Measurements from ENCODE around the gene COG5.

COG5 gene

DNA sequence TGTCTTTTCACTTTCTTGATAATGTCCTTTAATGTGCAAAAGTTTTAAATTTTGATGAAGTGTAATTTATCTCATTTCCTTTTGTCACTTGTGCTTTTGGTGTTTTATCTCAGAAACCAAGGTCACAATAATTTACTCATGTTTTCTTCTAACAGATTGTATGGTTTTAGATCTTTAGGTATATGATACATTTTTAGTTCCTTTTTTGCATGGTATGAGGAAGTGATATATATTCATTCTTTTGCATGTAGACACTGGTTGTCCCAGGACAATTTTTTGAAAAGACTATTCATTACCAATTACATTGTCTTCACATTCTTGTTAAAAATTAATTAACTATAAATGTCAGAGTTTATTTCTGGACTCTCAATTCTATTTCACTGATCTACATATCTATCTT lies 133.7 kb downstream of the COG5 start:
- Histone ChIP-seq H3K4me3 (ENCODE audit: low read depth, low read length) (no peak overlapping the region), H3K9me3 (ENCODE audit: control insufficient read depth, insufficient read depth, low read depth, low read length) (no peaks in the 10 kb centered on the region), H3K36me3 (ENCODE audit: control insufficient read depth in 2 of 2, insufficient read depth in 1 of 2, low read length in 2 of 2) (no peaks in the 10 kb centered on the region), H3K27ac (ENCODE audit: extremely low read depth, low read depth, low read length) (no peak overlapping the region), H3K4me1 (ENCODE audit: control insufficient read depth, insufficient read depth, low read length) (no peaks in the 10 kb centered on the region)
- POLR2A ChIA-PET: no interaction called here
- TF ChIP-seq ZNF157 (tag by site-specific recombination; IDR thresholded peaks at IDR 0.05) (no peak), ZNF664 (tag by site-specific recombination; IDR thresholded peaks at IDR 0.05) (no peak), ZBTB48 (tag by site-specific recombination; IDR thresholded peaks at IDR 0.05) (no peak), ZNF623 (tag by site-specific recombination; IDR thresholded peaks at IDR 0.05) (no peak), ZNF837 (tag by site-specific recombination; IDR thresholded peaks at IDR 0.05) (no peak), PRDM10 (tag by site-specific recombination; IDR thresholded peaks at IDR 0.05) (no peak), ZNF529 (tag by site-specific recombination; IDR thresholded peaks at IDR 0.05; ENCODE audit: insufficient replicate concordance) (no peak), ZNF561 (tag by site-specific recombination; IDR thresholded peaks at IDR 0.05; ENCODE audit: borderline replicate concordance) (no peak), ZNF23 (tag by site-specific recombination; IDR thresholded peaks at IDR 0.05; ENCODE audit: borderline replicate concordance) (no peak), ZNF112 (tag by site-specific recombination; IDR thresholded peaks at IDR 0.05) (no peak), ZNF558 (tag by site-specific recombination; IDR thresholded peaks at IDR 0.05) (no peak), ZNF544 (tag by site-specific recombination; IDR thresholded peaks at IDR 0.05) (no peak), KLF9 (tag by site-specific recombination; IDR thresholded peaks at IDR 0.05; ENCODE audit: low read depth) (no peak), SP7 (tag by site-specific recombination; IDR thresholded peaks at IDR 0.05) (no peak), OVOL3 (tag by site-specific recombination; IDR thresholded peaks at IDR 0.05) (no peak), OSR2 (tag by site-specific recombination; IDR thresholded peaks at IDR 0.05) (no peak)
- CTCF ChIA-PET: no interaction called here

DNA sequence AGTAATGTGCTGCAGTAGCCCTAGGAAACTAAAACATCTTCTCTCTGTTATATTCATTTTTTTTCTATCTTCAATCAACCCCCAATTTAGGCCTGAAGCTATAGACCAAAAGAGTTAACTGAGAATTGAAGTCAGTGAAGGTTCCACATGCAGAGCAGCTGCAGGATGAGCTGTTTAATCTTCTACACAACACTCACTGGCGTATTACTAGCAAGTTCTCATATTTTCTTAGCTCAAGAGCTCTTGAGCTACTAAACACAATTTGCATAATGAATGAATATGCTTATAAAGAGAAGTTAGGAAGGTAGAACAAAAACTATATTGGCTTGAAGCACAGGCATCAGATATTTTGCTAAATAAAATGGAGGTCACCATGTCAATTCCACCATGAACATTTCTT lies 135.1 kb downstream of the COG5 start:
- TF ChIP-seq ZNF561 (tag by site-specific recombination; IDR thresholded peaks at IDR 0.05; ENCODE audit: borderline replicate concordance) (no peak), ZNF623 (tag by site-specific recombination; IDR thresholded peaks at IDR 0.05) (no peak), BCL11A (tag by site-specific recombination; IDR thresholded peaks at IDR 0.05; ENCODE audit: low read depth) (no peak), ZNF266 (tag by site-specific recombination; IDR thresholded peaks at IDR 0.05; ENCODE audit: low read depth) (no peak), HOXA7 (CRISPR knock-in tag; IDR thresholded peaks at IDR 0.05; ENCODE audit: borderline replicate concordance) (no peak), REPIN1 (tag by site-specific recombination; IDR thresholded peaks at IDR 0.05; ENCODE audit: low read depth) (no peak), ZBTB17 (tag by site-specific recombination; IDR thresholded peaks at IDR 0.05) (no peak), KLF8 (tag by site-specific recombination; IDR thresholded peaks at IDR 0.05) (no peak)
- TF ChIP-seq, protein P1, sequence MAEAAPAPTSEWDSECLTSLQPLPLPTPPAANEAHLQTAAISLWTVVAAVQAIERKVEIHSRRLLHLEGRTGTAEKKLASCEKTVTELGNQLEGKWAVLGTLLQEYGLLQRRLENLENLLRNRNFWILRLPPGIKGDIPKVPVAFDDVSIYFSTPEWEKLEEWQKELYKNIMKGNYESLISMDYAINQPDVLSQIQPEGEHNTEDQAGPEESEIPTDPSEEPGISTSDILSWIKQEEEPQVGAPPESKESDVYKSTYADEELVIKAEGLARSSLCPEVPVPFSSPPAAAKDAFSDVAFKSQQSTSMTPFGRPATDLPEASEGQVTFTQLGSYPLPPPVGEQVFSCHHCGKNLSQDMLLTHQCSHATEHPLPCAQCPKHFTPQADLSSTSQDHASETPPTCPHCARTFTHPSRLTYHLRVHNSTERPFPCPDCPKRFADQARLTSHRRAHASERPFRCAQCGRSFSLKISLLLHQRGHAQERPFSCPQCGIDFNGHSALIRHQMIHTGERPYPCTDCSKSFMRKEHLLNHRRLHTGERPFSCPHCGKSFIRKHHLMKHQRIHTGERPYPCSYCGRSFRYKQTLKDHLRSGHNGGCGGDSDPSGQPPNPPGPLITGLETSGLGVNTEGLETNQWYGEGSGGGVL (tag by site-specific recombination; IDR thresholded peaks at IDR 0.05): no peak
- TF ChIP-seq, protein P2, sequence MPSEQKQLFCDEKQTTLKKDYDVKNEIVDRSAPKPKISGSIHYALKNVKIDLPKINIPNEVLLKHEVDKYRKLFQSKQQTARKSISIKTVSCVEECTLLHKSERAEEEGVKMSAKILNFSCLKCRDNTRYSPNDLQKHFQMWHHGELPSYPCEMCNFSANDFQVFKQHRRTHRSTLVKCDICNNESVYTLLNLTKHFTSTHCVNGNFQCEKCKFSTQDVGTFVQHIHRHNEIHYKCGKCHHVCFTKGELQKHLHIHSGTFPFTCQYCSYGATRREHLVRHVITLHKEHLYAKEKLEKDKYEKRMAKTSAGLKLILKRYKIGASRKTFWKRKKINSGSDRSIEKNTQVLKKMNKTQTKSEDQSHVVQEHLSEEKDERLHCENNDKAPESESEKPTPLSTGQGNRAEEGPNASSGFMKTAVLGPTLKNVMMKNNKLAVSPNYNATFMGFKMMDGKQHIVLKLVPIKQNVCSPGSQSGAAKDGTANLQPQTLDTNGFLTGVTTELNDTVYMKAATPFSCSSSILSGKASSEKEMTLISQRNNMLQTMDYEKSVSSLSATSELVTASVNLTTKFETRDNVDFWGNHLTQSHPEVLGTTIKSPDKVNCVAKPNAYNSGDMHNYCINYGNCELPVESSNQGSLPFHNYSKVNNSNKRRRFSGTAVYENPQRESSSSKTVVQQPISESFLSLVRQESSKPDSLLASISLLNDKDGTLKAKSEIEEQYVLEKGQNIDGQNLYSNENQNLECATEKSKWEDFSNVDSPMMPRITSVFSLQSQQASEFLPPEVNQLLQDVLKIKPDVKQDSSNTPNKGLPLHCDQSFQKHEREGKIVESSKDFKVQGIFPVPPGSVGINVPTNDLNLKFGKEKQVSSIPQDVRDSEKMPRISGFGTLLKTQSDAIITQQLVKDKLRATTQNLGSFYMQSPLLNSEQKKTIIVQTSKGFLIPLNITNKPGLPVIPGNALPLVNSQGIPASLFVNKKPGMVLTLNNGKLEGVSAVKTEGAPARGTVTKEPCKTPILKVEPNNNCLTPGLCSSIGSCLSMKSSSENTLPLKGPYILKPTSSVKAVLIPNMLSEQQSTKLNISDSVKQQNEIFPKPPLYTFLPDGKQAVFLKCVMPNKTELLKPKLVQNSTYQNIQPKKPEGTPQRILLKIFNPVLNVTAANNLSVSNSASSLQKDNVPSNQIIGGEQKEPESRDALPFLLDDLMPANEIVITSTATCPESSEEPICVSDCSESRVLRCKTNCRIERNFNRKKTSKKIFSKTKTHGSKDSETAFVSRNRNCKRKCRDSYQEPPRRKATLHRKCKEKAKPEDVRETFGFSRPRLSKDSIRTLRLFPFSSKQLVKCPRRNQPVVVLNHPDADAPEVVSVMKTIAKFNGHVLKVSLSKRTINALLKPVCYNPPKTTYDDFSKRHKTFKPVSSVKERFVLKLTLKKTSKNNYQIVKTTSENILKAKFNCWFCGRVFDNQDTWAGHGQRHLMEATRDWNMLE (tag by site-specific recombination; conservative IDR thresholded peaks at IDR 0.05; ENCODE audit: low read depth): no peak
- CTCF ChIA-PET: interaction anchor here (0.7 kb wide), 1 partner anchor 271 kb away, joined by 3 read pairs; no protein-coding TSS in a partner anchor
- H3K4me3 ChIP-seq (ENCODE audit: low read depth, low read length): no peak overlapping the region
- H3K27ac ChIP-seq (ENCODE audit: extremely low read depth, low read depth, low read length): no peak overlapping the region
- POLR2A ChIA-PET: no interaction called here
- no peaks in the 10 kb centered on the region for H3K9me3 ChIP-seq (ENCODE audit: control insufficient read depth, insufficient read depth, low read depth, low read length)
- no peaks in the 10 kb centered on the region for H3K4me1 ChIP-seq (ENCODE audit: control insufficient read depth, insufficient read depth, low read length)
- no peaks in the 10 kb centered on the region for H3K36me3 ChIP-seq (ENCODE audit: control insufficient read depth in 2 of 2, insufficient read depth in 1 of 2, low read length in 2 of 2)

All from HEK293 (cell line).